Femur (tissue), 1 donor: Measurements from ENCODE around the gene GINS1.
"Not testable (repeated sequence)": the region's sequence is repeated elsewhere in the genome, so short reads cannot be mapped to it uniquely, and the experiment has no call there.

Experiments used
- DNase-seq: peaks from one replicate; pipeline ENCODE4 v3.0.0-alpha.2; 2017

Gene GINS1

DNA sequence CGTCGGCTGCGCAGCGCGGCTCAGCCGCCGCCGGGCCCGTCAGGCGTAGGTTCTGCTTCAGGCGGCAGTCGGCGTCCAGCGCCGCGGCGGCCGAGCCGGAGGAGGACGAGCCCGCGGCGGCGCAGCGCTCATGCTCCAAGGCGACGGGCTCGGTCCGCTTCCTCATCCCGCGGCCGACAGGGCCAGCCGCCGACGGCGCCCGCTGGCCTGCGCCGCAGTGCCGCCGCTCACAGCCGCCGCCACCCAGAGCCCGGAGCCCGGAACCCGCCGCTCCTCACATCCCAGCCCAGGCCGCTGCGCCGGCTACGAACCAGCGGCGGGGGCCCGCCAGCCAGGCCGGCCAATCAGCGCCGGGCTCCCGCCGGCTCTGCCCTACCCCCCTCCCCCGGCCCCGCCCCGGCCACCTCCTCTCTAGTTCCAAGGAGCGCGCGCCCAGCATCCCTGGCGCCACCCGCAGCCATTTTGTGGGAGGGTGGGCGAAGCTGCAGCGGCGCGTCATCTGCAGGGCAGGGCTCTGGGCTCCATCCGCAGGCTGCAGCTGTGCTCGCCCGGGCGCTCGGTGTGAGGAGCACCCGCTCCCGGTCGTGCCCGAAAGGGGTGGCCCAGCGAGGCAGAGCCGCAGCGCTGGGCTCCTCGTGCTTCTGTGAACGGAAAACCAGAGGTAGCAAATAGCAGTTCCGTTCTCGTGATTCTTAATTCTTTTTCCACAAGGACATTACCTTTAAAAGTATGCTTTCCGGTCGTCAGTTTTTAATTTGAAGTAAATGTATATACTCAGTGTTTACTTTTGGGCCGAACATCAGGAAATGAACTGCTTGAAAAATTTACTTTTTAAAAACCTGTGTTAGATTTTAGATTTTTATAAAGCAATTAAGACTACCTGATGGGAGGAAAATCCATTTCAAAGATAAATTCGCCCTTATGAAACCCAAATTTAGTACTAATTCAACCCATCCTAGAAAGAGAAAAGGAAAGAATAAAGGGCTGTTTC, 16.6 kb upstream of the GINS1 start, which contains the start of gene ABHD12:
ABHD12 (minus strand) TSS at position 298 of the 991 bp plus-strand sequence; CDS start at position 166, 132 bp downstream.
- peak; percentile 98 for DNase-seq

DNA sequence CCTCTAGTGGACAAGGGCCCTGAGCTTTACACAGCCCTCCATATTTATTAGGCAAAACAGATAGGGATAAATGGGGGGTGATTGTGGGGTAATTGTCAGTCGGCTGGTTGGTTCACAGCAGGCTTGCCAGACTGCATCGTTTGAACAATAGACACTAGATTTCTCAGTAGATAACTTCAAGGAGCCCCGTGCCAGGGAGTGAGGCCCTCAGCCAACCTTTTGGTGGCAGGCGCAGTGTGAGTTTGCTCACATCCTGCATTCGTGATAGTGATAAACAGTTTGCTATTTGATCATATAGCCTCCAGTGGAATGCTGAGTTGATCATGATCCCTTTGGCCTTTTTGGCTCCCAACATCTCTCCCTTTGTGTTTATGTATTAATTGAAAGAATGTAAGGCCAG, 13.2 kb upstream of the GINS1 start:
- no peak for DNase-seq

DNA sequence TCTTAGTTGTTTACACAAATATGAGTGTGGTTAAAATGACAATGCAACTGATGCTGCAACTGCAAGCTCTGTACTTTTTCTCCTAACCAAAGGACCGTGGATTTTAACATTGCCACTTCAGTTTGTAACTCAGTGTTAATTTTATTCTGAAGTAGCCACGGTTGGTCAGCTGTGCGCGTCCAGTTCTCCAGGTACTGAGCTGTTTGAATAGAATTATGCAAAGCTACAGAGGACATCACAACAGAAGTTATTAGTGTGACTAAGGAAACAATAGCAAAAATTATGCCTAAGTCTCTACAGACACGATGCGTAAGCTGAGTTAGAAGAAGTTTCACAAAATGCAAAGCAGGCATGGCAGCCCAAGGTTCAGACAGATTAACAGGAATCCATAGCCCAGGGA, 12.5 kb upstream of the GINS1 start:
- no peak for DNase-seq

DNA sequence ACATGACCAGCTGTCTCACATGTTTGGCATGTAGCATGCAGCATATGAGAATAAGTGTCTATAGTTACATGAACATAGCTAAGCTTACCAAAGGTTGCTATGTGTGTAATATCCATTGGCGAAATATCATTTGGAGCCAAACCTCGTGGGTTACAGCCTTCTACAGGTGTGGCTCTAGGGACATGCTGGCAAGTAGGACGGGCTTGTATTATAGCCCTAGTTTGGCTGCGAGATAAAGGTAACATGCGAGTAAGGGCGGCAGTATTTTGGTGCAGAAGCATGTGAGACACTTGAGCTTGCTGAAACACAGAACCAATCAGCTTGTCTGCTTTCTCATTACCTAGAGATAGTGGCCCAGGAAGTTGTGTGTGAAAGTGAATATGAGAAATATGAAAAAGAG, 10.4 kb upstream of the GINS1 start:
- no peak for DNase-seq

DNA sequence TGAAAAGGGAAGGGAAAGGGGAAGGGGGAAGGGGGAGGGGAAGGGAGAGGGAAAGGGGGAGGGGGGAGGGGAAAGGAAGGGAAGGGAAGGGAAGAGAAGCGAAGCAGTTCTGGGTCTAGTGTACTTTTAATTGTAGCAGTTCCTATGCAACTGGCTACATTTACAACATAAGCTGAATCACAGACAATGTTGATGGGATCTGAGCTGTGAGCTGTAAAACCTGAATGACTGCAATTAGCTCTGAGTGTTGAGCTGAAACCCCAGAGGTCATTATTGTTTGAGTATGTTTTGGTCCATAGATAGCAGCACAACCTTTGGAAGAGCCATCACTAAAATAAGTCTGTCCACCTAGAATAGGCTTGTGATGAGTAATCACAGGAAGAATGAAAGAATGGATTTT, 9.7 kb upstream of the GINS1 start:
- DNase-seq, result no peak

DNA sequence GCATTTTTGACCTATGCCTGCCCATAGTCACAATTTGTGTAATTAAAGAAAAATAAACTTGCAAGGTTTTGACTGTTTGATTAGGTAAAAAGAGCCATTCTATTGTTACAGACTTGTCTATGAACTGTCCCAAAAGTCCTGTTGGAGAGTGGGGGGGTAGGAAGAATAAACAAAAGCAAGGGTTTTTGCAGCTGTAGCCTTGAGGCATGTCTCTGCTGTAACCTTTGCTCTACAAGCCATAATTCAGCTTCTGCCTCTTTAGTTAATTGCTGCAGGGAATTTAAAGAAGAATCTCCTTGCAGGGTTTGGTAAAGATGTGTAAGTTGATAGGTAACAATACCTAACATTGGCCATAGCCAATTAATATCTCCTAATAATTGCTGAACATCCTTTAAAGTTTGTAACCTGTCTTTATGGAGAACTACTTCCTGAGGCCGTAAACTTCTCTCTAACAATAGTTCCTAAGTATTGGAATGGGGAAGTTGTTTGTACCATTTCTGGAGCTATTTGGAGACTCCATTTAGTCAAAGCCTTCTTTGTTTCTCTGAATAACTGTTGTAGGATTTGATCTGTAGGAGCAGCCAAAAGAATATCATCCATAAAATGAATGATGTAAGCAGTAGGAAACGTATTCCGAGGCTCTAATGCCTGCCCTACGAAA, 9.0 kb upstream of the GINS1 start:
- DNase-seq, result no peak

DNA sequence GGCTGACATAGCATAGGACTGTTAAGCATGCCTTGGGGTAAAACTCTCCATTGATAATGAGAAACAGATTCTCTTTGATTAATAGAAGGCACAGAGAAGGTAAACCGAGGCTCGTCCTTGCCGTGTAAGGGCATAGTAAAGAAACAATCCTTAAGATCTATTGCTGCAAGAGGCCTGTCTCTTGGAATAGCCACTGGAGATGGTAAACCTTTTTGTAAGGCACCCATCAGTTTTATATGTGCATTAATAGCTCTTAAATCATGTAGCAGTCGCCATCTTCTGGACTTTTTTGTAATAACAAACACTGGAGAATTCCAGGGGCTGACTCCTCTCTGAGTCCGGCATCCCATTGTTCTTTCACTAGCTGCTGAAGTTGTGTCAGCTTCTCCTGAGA, 8.4 kb upstream of the GINS1 start:
- DNase-seq, result peak; percentile 24

DNA sequence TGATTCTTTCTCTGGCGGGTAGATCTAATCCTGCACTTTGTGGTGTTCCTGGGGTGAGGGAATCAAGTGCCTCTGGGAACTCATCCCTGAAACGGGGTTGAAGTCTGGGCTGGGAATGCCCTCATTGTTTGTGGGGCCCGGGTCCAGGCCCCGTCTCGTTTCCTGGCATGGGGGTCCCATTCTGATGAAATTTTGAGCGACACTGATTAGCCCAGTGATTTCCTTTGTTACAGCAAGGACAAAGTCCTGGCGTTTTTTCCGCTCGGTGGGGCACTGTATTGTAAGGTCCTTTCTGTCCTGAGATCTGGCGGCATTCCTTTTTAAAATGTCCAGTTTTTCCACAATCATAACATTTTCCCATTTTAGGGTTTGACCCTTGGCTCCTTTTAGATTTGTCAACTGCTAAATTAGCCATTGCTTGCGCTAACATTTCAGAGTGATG, 7.2 kb upstream of the GINS1 start:
- not testable (repeated sequence) for DNase-seq

DNA sequence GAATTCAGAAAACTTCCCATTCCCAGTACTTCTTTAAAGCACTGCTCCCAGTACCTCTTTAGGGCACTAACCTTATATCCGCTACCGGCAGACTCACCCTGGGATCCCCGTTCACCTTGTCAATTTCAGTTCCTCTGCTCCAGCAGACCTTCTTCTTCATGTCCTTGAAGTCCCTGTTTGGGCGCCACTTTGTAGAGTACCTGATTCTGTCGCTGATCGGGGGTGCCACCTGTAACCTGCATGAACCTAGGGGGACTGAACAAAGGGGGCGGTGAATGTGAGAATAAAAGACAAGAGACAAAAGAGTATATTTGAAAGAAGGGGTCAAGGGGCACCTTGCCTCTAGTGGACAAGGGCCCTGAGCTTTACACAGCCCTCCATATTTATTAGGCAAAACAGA, 4.9 kb upstream of the GINS1 start:
- DNase-seq, result no peak

DNA sequence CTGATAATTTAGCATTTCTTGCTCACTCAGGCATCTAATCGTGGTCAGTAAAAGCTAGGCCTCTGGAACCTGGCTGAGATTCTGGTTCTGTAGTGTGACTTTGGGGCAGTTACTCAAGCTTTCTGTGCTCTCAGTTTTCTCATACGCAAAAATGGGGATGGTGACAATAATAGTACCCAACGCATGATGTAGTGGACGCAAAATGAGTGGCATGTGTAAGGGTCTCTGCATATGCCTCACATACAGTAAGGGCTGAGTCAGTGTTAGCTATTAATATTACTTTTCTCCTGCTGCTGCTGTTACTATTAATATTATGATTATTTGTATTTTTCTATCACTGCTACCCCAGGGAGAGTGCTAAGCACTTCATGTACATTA, 686 bp downstream of the GINS1 start:
- no peak for DNase-seq

DNA sequence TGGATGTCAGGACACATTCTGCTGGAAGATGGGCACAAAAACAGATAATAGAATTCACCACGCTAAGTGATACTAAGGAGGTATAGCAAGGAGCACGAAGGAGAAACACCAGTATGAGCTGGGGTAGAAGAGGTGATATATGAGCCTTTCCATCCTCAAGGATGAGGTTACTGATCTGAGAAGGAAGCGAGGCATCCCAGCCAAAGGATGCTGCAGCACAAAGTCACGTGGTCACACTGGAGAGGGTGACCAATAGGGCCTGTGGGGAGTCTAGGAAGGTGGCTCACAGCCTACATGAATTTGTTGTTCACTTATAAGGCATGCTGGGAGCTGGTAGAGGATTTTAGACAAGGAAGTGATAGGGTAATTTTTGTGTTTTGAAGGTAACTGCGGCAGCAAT, 1.4 kb downstream of the GINS1 start:
- DNase-seq, result no peak

DNA sequence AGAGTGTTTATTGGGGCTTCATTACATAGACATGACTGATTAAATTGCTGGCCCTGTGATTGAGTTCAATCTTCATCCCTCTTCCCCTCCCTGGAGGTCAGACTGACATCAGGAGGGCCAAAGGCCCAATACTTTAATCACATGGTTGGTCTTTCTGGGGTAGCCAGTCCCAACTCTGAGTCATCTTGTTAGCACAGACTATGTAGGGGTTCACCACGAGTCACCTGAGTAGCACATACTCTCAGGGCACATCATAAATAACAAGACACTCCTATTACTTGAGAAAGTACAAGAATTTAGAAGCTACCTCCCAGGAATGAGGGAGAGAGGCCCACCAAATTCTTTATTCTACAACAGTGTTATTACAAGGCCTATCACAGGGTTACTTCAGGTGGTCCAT, 11.3 kb downstream of the GINS1 start:
- DNase-seq, result no peak

DNA sequence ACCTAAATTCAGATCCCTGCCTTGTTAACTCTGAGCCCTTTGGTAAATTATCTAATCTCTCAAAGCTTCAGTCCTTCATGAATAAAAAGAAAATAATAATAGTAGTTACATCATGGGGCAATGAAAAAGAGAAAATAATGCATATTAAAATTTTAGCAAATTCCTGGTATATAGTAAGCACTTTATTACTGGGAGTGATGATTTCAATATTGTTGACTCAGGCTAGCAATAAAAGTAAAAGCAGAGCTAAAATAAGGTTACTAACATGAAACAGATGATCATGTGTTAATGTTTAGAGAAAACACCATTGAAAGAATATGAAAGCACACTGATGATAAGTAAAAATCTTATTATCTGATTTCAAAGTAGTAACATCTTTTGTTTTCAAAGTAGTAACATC, 13.6 kb downstream of the GINS1 start:
- DNase-seq, result no peak

DNA sequence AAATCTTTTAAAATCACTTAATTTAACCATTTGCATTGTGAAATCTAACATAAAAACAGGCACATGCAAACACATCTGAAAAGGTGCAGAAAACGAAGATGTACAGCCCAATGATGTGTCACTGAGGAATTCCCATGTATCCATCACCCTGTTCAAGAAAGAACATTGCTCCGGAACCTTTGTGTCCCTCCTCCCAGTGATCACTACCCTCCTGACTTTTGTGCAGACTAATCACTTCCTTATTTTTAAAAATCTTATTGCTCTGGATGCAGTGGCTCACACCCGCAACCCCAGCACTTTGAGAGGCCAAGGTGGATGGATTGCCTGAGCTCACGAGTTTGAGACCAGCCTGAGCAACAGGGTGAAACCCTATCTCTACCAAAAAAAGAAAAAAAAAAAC, 14.6 kb downstream of the GINS1 start:
- DNase-seq, result no peak

DNA sequence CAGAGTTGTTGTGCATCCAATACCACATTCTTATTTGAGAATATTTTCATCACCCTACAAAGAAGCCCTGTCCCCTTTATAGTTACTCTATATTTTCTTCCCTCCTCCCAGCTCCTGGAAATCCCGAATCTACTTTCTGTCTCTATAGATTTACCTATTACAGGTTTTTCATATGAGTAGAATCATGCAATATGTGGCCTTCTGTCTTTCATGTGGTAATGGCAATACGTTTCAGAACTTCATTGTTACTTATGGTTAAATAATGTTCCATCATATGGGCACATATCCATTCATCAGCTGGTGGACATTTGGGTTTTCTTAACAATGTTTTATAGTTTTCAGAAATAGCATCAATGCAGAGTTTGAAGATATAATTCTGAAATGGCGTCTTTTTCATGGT, 17.1 kb downstream of the GINS1 start:
- DNase-seq, result no peak

DNA sequence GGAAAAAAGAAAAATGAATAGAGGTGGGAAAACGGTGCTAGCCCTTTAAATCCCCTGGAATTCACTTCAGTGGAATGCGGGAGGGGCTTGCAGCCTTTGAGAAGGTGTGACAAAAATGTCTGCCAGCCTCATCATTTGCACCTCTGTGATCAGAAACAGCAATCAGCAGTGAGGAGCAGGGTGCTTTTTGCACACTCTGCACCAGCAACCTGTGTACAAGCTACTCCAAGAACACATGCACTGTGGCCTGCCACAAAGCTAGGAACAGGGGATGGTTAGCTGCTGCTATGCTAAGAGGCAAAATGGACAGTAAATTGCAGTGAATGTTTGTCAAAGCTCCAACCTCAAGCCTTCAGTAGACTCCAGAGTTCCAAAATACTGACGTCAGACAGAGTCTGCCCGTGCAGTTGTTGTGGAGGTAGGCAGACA, 29.7 kb downstream of the GINS1 start:
- DNase-seq, result peak; percentile 18

DNA sequence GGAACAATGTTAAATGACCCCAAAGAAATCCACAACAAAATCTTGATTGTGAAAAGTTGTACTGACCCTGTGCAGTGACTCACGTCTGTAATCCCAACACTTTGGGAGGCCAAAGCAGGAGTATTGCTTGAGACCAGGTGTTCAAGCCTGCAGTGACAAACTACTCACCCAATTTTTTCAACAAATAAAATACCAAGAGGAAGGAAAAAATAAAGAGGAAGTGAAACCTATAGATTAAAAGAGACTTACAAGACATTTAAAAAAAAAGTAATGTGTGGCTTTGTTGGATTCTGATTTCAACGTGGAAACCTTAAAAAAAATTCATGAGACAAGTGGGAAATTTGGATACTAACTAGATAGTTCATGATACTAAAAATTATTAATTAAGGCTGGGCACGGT, 31.9 kb downstream of the GINS1 start:
- no peak for DNase-seq

DNA sequence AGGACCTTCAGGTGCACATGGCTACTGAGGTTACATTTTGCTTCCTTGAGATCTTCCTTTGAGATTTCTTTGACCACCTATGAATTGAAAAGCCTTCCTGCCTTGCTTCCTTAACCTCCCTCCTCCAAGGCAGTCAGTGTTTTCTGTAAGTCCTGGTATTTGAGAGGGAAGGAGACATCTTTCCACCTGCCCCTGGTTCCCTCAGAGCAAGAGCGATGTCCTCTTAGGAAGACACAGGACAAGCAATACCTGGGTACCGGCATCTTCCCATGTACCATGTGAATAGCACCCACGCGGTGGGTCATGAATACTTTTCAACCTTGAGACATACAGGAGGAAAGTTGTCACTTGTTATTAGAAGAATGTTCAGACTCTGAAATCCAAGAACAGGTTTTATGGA, 37.1 kb downstream of the GINS1 start:
- no peak for DNase-seq

DNA sequence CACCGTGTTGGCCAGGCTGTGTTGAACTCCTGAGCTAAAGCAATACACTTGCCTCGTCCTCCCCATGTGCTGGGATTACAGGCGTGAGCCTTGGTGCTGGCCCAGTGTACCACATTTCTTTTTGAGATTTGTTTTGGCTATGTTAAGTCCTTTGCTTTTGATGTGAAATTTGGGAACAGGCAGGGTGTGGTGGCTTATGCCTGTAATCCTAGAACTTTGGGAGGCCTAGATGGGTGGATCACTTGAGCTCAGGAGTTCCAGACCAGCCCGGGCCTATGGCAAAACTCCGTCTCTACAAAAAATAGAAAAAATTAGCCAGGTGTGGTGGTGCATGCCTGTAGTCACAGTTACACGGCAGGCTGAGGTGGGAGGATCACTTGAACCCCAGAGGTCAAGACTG, 40.2 kb downstream of the GINS1 start:
- DNase-seq, result no peak

DNA sequence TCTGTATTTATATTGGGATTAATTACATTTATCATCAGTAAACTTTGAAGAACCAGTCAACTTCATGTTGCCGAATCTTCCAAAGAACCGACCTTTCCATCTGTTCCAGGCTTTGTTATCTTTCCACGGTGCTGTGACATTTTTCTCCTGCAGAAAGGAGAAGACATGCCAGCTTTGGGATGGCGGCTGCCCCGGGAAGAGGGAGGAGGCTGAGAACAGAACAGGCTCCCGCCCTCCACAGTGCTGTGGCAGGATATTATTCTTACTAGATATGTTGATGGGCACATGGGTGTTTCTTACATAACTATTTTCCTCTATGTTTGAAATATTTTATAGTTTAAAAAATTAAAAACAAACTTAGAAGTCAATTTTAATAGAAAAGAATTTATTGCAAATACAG, 44.9 kb downstream of the GINS1 start:
- DNase-seq, result no peak

DNA sequence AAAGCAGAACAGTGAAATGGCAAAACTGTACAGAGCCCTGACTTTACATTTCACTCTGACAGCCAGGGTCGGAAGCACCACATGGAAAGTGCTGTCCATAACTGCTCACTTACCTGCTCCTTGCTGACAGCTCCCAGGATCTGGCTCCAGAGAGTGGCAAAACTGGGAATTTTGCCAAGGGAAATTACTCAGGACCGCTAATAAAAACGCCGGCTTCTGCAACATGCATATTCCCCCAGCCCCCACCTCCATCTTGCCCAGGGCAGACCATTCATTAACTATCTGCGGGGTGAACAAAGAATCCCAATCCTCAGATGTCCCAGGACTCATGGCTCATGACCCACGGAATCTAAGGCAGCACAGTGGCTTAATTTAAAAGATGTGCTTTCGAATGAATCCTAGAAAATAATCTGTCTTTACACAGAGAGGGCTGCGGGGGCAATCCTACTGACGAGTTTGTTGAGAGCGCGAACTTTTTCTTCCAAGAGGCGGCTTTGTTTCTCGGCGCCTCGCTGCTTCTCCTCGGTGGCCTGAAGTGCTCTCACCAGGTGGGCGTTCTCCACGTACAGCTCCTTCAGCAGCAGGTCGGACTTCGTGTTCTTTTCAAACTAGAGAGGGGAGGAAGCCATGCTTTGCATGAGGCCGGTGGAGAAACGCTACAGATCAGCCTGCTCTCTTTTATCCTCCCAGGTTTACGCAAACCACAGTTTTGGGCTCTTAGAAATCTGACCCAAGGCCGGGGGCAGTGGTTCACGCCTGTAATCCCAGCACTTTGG, 45.8 kb downstream of the GINS1 start:
- DNase-seq, result no peak

DNA sequence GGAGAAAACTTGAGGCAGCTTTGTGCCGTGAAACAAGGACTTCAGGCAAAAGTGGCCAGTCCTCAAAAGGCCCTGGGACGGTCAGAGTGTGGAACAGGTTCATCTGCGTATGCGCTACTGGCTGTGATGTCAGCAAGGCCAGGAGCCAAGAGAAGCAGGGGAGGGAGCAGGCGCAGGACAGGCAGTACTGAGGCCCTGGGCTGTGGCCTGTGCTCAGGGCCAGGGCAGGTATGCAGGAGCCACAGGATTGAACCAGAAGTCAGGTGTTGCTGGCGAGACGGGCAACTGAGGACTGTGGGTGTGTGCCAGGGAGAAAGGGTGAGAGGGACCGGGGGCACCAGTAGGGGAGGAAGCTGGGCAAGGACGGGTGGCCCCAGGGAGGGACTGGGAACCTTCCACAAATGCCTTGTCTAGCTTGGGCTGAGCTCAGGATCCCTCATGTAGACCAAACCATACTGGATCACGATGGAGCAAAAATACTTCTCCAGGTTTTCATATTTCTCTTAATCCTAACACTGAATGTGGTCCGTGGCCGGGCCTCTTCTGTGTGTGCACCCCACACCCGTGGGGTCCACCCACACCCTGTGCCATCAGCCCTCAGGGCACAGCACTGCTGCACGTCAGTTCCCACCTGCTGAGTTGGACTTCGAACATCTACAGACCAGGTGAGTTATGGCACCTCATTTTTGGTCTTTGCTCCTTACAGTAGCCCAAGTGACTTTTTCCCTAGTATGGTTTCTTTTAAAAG, 46.9 kb downstream of the GINS1 start:
- DNase-seq, result no peak
